NCI-H2029 (cell line): ENCODE measurements around the gene RAD54L2.
"Not testable (repeated sequence)": the region's sequence is repeated elsewhere in the genome, so short reads cannot be mapped to it uniquely, and the experiment has no call there.

ENCODE experiments used
- DNase-seq: peaks from one replicate; lab custom pipeline; 2025; lab: John Stamatoyannopoulos, UW

The RAD54L2 gene

DNA sequence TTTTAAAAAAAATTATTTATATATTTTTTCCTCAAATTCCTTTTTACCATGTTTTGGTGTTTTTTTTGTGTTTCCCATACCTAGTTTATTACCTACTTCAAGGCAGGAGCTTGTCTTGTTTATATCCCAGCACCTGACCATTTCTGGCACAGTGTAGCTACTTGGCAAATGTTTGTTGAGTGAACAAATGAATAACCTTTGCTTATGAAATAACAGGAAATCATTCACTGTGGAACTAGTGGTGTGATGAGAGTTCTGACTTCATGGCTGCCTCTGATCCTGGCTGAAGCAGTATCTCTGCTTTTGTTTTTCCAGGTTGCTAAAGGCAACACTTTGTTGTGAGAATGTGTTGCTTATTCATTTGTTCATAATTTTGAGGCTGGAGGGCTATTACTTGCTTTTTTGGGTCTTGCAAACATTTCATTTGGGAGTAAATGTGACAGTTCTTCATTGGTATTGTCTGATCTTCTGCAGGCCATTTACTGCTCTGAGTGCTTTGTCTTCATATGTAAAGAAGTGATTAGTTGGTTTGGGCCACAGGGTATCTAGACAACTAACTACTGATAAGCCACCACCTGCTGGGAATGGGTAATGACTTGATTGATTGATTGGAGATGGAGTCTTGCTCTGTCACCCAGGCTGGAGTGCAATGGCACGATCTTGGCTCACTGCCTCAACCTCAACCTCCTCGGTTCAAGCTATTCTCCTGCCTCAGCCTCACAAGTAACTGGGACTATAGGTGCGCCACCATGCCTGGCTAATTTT is 5.7 kb downstream of the RAD54L2 start:
- DNase-seq = peak; percentile 62

DNA sequence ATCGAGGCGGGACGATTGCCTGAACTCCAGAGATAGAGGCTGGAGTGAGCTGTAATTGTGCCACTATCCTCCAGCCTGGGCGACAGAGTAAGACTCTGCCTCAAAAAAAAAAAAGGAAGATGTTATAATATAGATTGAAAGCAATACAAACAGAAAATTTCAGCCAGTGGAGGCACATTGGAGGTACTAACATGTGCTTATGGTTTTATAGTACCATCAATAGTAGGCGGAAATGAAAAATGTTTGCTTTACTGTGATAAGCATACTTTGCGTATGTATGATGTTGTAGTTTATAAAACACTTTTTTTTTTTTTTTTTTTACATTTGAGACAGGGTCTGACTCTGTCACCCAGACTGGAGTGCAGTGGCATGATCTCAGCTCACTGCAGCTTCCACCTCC is 8.8 kb downstream of the RAD54L2 start:
- no peak for DNase-seq

DNA sequence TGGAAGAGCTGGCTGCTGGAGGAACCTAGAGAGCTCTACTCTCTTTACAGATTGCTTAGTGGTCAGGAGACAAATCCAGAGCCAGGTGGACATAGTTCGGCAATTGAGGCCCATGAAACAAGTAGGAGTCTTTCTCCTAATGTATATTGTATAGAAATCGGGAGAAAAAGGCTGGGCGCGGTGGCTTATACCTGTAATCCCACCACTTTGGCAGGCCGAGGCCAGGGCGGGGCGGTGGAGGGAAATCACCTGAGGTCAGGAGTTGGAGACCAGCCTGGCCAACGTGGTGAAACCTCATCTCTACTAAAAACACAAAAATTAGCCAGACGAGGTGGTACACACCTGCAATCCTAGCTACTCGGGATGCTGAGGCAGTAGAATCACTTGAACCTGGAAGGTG is 10.8 kb downstream of the RAD54L2 start:
- no peak for DNase-seq

DNA sequence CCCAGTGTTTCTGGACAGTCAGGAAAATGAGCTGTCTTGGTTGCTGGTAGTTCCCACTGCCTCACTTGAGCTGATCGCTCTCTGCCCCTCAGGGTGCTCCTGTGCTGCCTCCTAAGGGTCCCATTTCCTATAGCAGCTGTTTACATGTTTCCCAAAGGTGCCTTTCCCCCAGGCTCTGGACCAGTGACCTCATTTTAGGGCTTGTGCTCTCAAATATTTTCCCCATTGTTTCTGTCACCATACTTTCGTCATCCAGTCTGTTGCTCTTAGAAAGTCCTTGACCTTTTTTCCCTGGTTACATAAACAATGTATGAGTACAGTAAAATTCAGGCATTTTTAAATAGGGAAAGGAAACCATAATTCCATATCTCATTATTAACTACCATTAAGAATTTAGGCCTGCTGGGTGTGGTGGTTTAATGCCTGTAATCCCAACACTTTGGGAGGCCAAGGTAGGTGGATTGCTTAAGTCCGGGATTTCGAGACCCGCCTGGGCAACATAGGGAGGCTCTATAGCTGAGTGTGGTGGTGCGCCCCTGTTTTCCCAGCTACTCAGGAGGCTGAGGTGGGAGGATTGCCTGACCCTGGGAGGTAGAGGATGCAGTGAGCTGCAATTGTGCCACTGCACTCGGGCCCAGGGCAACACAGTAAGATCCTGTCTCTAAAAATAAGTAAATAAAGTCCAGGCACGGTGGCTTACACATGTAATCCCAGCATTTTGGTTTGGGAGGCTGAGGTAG is 11.7 kb downstream of the RAD54L2 start:
- DNase-seq = no peak

GRCh38 chr3:51557993-51558392 is 19.5 kb downstream of the RAD54L2 start:
- DNase-seq = no peak

GRCh38 chr3:51559411-51559888 is 20.9 kb downstream of the RAD54L2 start:
- DNase-seq = no peak

DNA sequence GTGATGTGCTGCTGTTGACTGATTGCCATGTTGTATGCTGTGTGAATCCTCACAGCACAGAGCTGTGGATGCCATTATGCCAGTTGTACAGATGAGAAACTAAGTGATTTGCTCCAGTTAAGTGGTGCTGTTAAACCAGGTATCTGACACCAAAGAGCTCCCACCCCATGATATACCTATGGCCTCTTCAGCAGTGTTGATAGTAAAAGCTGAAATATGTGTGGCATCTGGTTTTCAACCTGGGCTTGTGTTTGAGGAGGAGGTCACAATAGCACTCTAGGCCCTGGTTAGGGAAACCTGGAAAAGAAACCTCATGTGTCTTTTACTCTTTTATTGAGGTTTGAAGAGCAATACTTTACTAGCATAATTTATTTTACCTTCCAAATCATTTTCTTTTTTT is 21.4 kb downstream of the RAD54L2 start:
- DNase-seq = no peak

DNA sequence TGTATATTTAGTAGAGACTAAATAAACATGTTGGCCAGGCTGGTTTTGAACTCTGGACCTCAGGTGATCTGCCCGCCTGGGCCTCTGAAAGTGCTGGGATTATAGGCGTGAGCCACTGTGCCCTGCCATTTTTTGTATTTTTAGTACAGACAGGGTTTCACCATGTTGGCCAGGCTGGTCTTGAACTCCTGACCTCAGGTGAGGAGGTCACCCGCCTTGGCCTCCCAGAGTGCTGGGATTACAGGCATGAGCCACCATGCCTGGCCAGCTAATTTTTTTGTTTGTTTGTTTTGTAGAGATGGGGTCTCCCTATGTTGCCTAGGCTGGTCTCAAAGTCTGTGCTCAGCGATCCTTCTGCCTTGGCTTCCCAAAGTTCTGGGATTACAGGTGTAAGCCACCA is 23.9 kb downstream of the RAD54L2 start:
- not testable (repeated sequence) for DNase-seq

- no peak for DNase-seq
These were observed 29.5 kb downstream of the RAD54L2 start for GRCh38 chr3:51568036-51568435.

DNA sequence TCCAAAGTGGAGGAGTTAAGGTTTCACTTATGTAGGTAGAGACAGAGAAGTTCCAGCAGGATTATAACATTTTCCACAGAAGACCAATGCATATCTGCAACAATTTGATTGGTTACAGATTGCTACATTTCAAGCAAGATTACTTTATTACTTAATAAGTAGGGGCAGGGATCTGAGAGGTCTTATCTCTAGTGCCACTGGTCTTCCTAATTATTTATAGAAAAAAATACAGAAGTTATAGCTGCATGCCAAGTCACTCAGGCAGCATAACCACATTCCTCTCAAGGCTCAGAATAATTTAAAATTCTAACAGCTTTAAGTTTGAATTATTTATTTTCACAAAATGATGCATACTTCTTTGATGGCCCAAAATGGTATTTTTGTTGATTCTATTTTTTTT is 30.5 kb downstream of the RAD54L2 start:
- DNase-seq = no peak

DNA sequence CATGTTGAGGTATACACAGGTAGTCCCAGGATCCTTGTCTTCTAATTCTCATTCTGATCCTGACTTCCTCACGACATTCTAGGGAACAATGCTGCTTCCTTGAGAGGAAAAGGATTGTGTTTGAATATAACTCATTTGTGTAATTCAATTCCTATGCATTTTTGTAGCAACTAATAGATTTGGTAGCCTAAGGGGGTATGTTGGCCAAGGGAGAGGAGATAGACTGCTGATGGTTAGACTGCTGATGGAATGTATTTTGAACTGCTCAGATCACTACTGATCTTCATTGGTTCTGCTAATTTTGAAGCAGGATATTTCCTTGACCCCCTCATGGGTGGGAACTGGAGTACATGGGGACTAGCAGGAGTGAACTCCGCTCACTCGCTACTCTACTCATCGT is 39.7 kb downstream of the RAD54L2 start:
- DNase-seq = no peak

- DNase-seq = no peak
These were observed 41.9 kb downstream of the RAD54L2 start for GRCh38 chr3:51580418-51580817.

DNA sequence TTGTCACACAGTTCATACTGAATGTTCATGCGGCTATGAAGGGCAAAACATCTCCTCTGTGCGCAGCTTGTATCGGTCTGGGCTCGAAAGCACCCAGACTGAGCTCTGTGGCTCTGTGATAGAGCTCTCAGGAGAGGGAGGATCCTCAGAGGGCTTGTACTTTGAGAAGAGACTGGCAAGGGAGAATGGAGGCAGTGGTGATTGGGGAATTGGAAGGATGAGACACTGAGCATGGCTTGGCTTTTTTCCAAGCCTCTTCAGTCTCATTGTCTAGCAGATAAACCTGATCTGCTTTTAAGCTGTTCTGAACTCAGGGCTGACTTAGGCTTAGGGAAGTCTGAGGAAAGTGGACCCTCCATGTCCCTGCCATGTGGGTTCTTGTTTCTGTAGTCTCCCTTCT is 43.0 kb downstream of the RAD54L2 start:
- peak; percentile 70 for DNase-seq

GRCh38 chr3:51585197-51585596 is 46.7 kb downstream of the RAD54L2 start:
- no peak for DNase-seq

DNA sequence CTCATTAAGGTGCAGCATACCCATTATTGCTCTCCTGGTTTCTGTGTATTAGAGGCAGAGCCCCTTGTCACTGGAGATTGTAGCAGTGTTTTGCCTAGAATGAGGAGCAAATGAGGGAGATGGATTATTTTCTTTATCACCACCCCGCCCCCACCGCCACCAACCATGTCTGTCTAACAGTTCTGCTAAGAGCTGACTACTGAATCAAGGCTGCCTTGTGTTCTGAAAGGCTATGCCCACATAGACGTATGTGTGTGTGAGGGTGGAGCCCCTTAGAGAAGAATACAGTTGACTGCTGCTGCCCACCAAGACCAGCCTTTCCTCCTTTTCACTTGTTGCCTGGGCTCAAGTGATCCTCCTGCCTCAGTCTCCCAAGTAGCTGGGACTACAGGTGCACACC is 47.4 kb downstream of the RAD54L2 start:
- no peak for DNase-seq
